ENCODE measurements around the gene PHACTR3.

PHACTR3 gene

DNA sequence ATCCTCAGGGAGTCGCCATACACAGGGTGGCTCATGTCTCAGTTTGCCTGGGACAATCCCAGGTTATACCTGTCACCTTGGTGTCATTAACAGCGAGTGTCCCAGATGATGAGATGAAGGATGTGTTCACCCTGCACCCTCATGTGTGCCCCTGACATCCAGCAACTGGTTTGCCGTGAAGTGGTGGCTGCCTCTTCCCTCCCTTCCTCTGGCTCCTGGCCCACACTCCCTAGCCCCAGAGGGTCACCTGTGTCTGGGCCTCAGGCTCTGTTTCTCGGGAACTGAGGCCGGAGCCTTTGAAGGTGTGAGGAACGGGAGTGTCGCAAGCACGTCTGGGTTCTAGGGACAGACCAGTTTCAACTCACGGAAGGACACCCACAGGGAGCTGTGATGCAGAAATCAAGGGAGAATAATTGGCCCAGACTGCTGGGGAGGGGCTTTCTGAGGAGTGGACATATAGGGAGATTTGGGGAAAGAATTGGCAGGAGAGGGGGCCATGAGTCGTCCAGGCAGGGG lies 35.8 kb upstream of the PHACTR3 start:
- DNase-seq (ENCODE audit: extremely low read depth, low read depth), result no peak
- H3K4me3 ChIP-seq (replicated peaks; ENCODE audit: low read depth, low read length), result no peak overlapping the region
- TF ChIP-seq, protein P1, sequence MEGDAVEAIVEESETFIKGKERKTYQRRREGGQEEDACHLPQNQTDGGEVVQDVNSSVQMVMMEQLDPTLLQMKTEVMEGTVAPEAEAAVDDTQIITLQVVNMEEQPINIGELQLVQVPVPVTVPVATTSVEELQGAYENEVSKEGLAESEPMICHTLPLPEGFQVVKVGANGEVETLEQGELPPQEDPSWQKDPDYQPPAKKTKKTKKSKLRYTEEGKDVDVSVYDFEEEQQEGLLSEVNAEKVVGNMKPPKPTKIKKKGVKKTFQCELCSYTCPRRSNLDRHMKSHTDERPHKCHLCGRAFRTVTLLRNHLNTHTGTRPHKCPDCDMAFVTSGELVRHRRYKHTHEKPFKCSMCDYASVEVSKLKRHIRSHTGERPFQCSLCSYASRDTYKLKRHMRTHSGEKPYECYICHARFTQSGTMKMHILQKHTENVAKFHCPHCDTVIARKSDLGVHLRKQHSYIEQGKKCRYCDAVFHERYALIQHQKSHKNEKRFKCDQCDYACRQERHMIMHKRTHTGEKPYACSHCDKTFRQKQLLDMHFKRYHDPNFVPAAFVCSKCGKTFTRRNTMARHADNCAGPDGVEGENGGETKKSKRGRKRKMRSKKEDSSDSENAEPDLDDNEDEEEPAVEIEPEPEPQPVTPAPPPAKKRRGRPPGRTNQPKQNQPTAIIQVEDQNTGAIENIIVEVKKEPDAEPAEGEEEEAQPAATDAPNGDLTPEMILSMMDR (IDR thresholded peaks at IDR 0.05; ENCODE audit: low read depth, low read length, missing control alignments), result no peak

DNA sequence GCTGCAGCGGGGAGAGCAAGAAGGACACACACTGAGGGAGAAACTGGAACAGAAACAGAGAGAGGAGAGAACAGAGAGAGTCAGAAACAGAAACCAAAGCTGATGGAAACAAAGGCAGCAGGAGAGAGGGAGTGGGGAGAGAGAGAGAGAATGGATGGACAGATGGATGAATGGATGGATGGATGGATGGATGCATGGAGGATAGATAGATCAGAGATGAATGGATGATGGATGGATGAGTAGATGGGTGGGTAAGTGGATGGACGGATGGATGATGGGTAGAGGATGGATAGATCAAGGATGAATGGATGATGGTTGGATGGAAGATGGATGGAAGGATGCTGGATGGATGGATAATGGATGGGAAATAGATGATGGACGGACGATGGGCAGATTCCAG lies 35.0 kb upstream of the PHACTR3 start:
- TF ChIP-seq, protein P1 (IDR thresholded peaks at IDR 0.05; ENCODE audit: low read depth, low read length, missing control alignments), result no peak
- H3K4me3 ChIP-seq (replicated peaks; ENCODE audit: low read depth, low read length), result no peak overlapping the region
- no peak for DNase-seq (ENCODE audit: extremely low read depth, low read depth)

DNA sequence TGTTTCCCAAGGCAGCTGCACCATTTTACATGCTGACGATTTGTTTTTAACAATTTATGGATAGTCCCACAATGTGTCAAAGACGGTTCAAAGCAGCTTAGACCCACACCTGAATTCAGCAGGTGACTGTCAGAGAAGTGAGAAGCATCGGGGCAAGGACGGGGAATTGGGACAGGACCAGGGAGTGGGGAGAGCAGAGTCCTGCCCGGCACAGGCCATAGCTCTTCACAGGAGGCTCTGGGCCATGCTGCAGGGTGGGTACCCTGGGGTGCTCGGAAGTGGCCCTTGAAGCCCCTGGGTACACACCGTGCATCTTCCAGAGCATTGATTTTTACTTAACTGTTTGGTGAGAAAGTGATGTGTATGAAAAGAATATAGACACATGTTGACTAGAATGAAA lies 33.2 kb upstream of the PHACTR3 start:
- TF ChIP-seq, protein P1 (IDR thresholded peaks at IDR 0.05; ENCODE audit: low read depth, low read length, missing control alignments), result no peak
- no peak overlapping the region for H3K4me3 ChIP-seq (replicated peaks; ENCODE audit: low read depth, low read length)
- DNase-seq (ENCODE audit: extremely low read depth, low read depth), result no peak

DNA sequence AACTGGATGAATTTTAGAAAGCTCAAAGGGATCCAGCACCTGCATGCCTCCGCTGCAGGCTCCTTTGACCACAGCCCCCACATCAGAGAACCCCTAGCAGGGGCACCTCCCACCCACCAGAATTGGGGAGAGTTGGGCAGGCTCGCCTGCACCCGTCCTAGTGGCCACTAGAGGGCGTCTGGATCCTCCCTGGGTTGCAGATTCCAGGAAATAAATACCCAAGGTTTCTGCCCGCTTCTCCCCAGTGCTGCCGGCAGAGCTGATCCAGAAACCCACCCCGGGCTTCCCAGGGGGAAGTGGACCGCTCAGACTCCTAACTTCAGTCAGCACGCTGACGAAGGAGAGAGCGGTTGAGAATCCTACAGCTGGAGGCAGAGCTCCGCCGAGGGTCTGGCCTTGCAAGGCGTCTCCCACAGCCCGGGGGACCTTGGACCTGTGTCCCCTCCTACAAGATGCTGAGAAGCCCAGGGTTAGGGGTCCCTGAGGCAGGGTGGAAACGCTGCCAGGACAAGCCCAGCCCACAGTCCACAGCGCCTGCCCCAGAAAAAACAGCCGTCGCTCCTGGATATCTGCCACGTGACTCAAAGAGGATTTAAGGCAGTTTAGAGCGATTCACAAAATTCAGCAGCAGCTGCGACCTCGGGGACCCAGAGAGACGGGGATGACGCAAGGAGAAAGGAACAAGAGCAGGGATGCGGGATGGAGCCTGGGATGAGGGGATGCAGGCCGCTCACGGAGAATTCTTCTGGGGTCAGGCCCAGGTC lies 32.6 kb upstream of the PHACTR3 start:
- TF ChIP-seq, protein P1 (IDR thresholded peaks at IDR 0.05; ENCODE audit: low read depth, low read length, missing control alignments), result peak; percentile 98
- DNase-seq (ENCODE audit: extremely low read depth, low read depth), result no peak
- H3K4me3 ChIP-seq (replicated peaks; ENCODE audit: low read depth, low read length), result peak overlapping the region; percentile 24; the same call in 1 of the 2 replicates

DNA sequence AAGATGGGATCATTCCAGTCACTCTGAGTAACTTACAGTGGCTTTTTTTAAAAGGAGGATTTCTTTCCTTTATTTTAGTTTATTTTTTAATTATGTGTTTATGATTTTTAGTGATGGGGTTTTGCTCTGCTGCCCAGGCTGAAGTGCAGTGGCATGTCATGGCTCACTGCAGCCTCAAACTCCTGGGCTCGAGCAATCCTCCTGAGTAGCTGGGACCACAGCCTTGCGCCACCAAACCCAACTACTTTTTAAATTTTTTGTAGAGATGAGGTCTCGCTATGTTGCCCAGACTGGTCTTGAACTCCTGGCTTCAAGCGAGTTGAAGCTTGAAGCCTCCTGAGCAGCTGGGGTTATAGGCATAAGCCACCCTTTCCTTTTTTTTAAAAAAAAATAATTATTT lies 31.8 kb upstream of the PHACTR3 start:
- DNase-seq (ENCODE audit: extremely low read depth, low read depth), result no peak
- no peak overlapping the region for H3K4me3 ChIP-seq (replicated peaks; ENCODE audit: low read depth, low read length)
- TF ChIP-seq, protein P1 (IDR thresholded peaks at IDR 0.05; ENCODE audit: low read depth, low read length, missing control alignments), result no peak

DNA sequence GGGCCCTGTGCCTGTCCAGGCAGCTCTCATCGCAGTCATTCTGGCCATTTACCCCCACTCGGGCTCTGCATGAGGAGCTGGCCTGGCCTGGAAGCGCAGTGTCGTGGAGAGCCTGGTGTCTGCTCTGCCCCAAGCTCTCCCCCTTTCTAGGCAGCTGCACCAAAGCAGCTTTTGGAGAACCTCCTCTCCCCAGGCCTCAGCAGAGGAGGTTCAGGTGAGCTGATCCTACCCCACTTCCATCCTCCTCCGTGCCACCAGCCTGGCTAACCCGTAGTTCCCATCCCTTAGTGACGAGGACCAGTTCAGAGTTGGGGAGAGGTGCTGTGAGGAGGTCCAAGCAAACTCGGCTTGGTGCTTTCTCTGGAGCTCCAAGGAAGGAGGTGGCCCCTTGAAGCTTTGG lies 30.5 kb upstream of the PHACTR3 start:
- TF ChIP-seq, protein P1 (IDR thresholded peaks at IDR 0.05; ENCODE audit: low read depth, low read length, missing control alignments), result no peak
- no peak for DNase-seq (ENCODE audit: extremely low read depth, low read depth)
- no peak overlapping the region for H3K4me3 ChIP-seq (replicated peaks; ENCODE audit: low read depth, low read length)

Data from HFF-Myc (cell line).